Measurements from ENCODE around the gene CANX.

Gene CANX

GRCh38 chr5:179778591-179778990 lies 79.8 kb downstream of the CANX start:
- DNase-seq (ENCODE audit: low read depth), result no peak

GRCh38 chr5:179779826-179780225 lies 81.1 kb downstream of the CANX start:
- DNase-seq (ENCODE audit: low read depth), result no peak

GRCh38 chr5:179780362-179780761 lies 81.6 kb downstream of the CANX start:
- DNase-seq (ENCODE audit: low read depth), result no peak

Measured in HS-27A (cell line).